Kidney tubule cell (primary cell): ENCODE data around the gene PRDM8.
A peak's percentile ranks its signal among the peaks of the same experiment; 100 is the strongest.

ENCODE experiments used
- DNase-seq: peaks from one replicate; pipeline ENCODE4 v3.0.0-alpha.2; 2018; ENCODE audit warnings: low spot score

PRDM8 gene

GRCh38 chr4:80201252-80202151 is 4.2 kb downstream of the PRDM8 start:
- DNase-seq = peak; percentile 31

GRCh38 chr4:80202190-80202711 is 4.9 kb downstream of the PRDM8 start:
- DNase-seq = peak; percentile 78

GRCh38 chr4:80202741-80203553 is 5.6 kb downstream of the PRDM8 start:
- DNase-seq = no peak

GRCh38 chr4:80204433-80205011 is 7.2 kb downstream of the PRDM8 start:
- DNase-seq = no peak

- no peak for DNase-seq
Measured at GRCh38 chr4:80206111-80206510, 8.8 kb downstream of the PRDM8 start.

- DNase-seq = no peak
Measured at GRCh38 chr4:80206521-80207171, 9.3 kb downstream of the PRDM8 start.

GRCh38 chr4:80207172-80207583 is 9.9 kb downstream of the PRDM8 start:
- no peak for DNase-seq

DNA sequence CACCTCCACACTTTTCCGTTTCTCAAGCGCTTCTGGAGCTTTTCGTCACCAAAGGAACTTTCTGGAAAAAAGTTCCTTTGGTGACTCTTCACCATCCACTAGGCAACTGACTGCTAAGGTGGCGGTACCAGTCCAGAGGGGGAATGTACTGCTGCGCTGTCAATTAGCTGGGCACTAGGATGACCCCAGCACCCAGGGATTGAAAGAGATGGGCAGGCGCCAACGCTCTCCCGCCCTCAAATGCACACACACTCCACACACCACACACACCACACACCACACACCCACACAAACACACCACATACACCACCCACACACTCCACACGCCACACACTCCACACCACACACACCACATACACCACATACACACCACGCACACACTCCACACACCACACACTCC is 10.4 kb downstream of the PRDM8 start:
- DNase-seq = no peak

DNA sequence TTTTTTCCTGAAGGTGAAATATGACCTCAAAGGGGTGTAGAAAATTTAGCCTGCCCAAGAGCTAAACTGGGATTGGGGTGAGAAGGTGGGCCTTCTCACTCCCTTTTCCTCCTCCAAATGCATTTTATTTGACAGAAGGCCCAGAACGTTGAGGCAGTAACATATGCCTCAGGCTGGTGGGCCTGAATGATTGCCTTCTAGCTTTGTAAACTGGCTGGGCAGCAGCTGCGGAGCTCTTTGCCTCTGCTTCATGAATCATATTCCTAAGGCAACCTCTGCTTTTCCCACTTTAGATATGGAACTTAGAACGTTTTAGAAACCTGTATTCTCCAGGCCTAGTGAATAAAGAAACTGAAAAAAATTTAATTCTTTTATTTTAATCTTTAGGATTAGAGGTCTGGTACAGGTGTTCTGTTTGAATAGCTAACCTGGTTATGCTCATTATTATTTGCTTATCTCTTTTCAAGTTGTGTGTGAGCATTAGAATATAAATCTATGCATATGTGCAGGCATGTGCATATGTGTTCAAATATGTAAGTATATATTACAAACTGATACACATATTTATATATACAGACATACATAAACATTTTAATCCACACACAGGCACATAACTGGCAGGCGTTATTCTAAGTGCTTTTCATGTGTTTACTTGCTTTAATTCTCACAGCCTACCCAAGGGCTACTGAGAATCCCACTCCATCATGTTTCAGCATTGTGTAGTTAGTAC is 11.5 kb downstream of the PRDM8 start:
- DNase-seq = no peak

- DNase-seq = no peak
Measured at GRCh38 chr4:80209340-80209701, 12.0 kb downstream of the PRDM8 start.

DNA sequence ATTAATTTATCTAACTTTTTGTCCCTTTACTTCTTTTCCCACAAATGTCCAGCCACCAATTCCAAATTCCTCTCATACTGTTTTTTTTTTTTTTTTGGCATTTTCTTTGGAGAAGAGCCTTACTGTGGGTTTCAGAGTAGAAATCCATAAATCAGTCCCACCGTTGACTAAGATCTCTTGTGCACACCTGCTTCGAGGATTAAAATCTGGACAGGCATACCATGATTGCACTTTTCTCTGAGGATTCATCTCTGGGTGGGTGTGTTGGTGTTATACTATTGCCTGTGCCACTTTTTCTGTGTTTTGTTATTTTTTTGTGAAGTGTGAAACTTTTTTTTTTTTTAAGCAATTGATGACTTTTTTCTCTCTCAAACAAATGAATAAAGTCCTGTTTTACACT is 13.2 kb downstream of the PRDM8 start:
- no peak for DNase-seq

GRCh38 chr4:80213117-80213815 is 16.0 kb downstream of the PRDM8 start:
- peak; percentile 33 for DNase-seq

- DNase-seq = peak; percentile 48
Measured at GRCh38 chr4:80215449-80216052, 18.2 kb downstream of the PRDM8 start.

GRCh38 chr4:80216100-80216761 is 18.9 kb downstream of the PRDM8 start:
- no peak for DNase-seq

DNA sequence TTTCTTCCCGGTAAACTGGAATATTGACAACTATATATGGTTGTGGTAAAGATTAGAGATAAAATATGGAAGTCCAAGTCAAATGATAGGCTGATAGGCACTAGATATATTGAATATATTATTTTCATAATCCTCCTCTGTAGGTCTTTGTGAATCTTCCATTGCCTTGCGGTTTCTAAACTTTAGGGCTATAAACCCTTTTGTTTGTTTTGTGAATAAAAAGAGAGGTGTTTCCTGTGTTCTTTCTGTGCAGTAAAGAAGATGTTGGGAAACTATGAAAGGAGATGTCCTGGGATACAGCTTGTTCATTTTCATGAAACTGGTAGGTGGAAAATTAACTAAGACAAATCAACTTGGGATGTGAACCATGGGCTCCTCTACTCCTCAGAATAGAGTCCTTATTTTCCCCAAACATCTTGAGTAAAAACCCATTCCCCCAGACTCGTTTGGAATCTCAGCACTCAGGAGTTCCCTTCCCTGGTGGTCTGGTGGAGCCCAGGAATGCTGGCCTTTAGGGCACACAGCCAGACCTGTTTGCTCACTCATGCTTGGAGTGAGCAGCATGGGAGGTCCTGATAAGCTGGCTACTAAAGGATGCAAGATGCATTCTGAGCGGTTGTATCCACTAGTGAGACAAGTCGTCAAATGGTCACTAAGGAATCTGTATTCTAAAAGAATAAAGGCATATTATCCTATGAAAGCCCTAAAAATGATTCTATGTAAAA is 22.2 kb downstream of the PRDM8 start:
- peak; percentile 47 for DNase-seq

GRCh38 chr4:80220711-80221110 is 23.4 kb downstream of the PRDM8 start:
- DNase-seq = no peak

DNA sequence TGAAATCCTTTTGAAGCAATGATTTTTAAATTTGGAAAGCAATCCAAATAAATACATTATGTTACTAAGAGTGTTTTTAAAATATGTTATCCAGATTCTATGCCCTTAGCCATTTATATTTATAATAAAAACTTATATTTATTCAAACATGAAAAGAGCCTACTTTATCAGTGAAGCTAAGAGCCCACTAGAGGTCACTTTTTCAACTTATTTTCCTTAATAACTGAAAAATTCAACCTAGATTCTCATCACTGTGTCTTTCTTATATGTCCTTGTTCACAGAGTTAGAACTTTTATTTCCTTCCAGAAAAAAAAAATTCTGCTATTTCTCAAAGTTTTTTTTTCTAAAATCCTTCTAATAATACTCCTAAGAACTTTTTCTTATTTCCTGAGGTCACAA is 23.9 kb downstream of the PRDM8 start:
- peak; percentile 33 for DNase-seq

DNA sequence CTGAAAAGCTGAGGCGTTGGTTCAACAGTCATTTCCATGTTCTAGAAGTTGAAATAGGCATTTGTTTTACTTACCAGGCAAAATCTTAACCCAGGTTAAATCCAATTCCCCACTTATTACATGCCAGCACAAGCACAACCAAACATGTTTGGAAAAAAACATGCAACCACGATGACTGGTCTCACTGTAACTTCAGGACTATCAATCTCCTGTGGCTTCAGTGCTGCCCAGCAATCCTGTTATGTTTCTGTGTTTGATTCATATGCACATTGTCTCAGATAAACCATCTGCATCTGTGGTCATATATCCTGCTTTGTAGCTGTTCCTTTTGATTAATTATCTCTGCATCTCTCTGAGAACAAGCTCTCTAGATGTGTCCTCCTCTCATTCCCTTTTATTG is 28.3 kb downstream of the PRDM8 start:
- DNase-seq = no peak

GRCh38 chr4:80226094-80226493 is 28.8 kb downstream of the PRDM8 start:
- DNase-seq = no peak
